Mammary epithelial cell (primary cell): ENCODE results near the gene LRP2.

Source experiments
- CTCF ChIP-seq, 2 donors: IDR thresholded peaks in 1 of 2; conservative IDR thresholded peaks in 1 of 2; 2 replicates each; pipeline ENCODE4 v1.5.1; 2011 to 2012; ENCODE audit warnings: inconsistent platforms in 2 of 2, low read length in 2 of 2, mild to moderate bottlenecking in 2 of 2, control low read depth in 1 of 2, low read depth in 1 of 2; ENCODE audit not compliant: insufficient read depth in 1 of 2; ENCODE audit errors: extremely low read depth in 1 of 2
- EZH2 ChIP-seq: IDR thresholded peaks from 2 replicates; pipeline ENCODE4 v1.6.1; 2012; ENCODE audit warnings: low read length, inconsistent platforms, borderline replicate concordance

GRCh38 chr2:169172914-169173313 is 189.4 kb downstream of the LRP2 start:
- TF ChIP-seq CTCF (conservative IDR thresholded peaks at IDR 0.05 in 1 of 2, IDR thresholded peaks at IDR 0.05 in 1 of 2; ENCODE audit: extremely low read depth in 1 of 2, insufficient read depth in 1 of 2, low read depth in 1 of 2, low read length in 2 of 2) (no peak), EZH2 (no peak)
